ENCODE measurements around the gene ZMIZ1. TPM values are rescaled to one million over a fixed set of nuclear protein-coding genes. Genes with fewer than 3 reads are reported as not detected.

Gene ZMIZ1
- total and polyA plus RNA-seq, 2 donors from 2014 or later: 14.2 to 97.6 TPM

DNA sequence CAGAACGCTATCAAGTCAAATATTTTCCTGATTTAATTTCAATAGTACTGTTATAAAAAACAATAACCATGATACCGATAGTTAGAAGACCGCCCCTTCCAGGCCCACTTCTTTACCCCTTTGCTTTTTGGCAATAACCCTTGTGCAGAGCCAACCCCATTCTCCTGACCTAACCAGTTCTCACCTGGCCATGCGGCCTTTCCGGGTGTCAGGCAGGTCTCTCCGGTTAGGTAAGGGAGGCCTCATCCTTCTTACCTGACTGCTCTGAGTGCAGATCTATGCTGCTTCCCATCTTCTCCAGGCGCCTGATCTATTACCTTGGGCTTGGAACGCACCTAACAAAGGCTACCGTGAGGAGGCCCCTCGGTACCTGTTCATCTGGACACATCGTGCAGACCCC, 26.6 kb downstream of the ZMIZ1 start:
- Histone ChIP-seq H3K27ac (ENCODE audit: low read depth in 2 of 2, low read length in 2 of 2) (peak overlapping the region; percentile 87 to 93), H3K4me1 (ENCODE audit: control insufficient read depth in 2 of 3, insufficient read depth in 2 of 3, low read depth in 1 of 3, low read length in 3 of 3) (peaks cover 0 to 77% (median 57%) of the 10 kb centered on the region in 3 donors), H3K27me3 (ENCODE audit: control insufficient read depth, insufficient read depth, low read length) (no peaks in the 10 kb centered on the region), H3K9ac (ENCODE audit: low read length in 3 of 3) (peak overlapping the region in 1 of 3 donors; percentile 63), H3K36me3 (ENCODE audit: control insufficient read depth in 2 of 3, insufficient read depth in 3 of 3, low read length in 3 of 3) (no peaks in the 10 kb centered on the region), H3K4me3 (ENCODE audit: low read length in 3 of 3) (no peak overlapping the region), H3K9me3 (ENCODE audit: control insufficient read depth in 2 of 3, insufficient read depth in 1 of 3, low read length in 3 of 3) (no peaks in the 10 kb centered on the region)
- DNase-seq (no peak), FAIRE-seq (no peak)
- TF ChIP-seq, protein P1, sequence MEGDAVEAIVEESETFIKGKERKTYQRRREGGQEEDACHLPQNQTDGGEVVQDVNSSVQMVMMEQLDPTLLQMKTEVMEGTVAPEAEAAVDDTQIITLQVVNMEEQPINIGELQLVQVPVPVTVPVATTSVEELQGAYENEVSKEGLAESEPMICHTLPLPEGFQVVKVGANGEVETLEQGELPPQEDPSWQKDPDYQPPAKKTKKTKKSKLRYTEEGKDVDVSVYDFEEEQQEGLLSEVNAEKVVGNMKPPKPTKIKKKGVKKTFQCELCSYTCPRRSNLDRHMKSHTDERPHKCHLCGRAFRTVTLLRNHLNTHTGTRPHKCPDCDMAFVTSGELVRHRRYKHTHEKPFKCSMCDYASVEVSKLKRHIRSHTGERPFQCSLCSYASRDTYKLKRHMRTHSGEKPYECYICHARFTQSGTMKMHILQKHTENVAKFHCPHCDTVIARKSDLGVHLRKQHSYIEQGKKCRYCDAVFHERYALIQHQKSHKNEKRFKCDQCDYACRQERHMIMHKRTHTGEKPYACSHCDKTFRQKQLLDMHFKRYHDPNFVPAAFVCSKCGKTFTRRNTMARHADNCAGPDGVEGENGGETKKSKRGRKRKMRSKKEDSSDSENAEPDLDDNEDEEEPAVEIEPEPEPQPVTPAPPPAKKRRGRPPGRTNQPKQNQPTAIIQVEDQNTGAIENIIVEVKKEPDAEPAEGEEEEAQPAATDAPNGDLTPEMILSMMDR (IDR thresholded peaks at IDR 0.05; ENCODE audit: borderline replicate concordance, extremely low read depth, insufficient read depth): no peak
- intact Hi-C loops (cut with DNase I): no loop called here

DNA sequence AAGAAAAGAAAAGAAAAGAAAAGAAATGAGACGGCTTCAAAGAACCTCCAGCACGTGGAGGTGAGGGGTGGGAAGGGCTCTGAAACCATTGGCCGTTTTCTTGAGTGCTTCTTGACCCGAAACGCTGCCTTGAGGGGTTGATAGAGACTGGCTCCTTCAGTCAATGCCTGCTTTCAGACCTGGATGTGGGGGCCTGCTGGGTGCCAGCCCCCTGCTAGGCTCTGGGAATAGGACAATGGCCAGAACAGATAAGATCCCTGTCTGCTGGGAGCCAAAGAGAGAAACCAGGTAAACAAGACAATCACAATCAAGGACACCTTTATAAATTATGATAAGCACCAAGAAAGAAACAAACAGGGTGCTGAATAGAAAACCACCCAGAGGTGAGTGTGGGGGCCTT, 27.7 kb downstream of the ZMIZ1 start:
- H3K27ac ChIP-seq (ENCODE audit: low read depth in 2 of 2, low read length in 2 of 2): peak overlapping the region; percentile 5 to 55
- TF ChIP-seq, protein P1 (IDR thresholded peaks at IDR 0.05; ENCODE audit: borderline replicate concordance, extremely low read depth, insufficient read depth): no peak
- no peaks in the 10 kb centered on the region for H3K9me3 ChIP-seq (ENCODE audit: control insufficient read depth in 2 of 3, insufficient read depth in 1 of 3, low read length in 3 of 3)
- H3K27me3 ChIP-seq (ENCODE audit: control insufficient read depth, insufficient read depth, low read length): no peaks in the 10 kb centered on the region
- H3K4me3 ChIP-seq (ENCODE audit: low read length in 3 of 3): no peak overlapping the region
- intact Hi-C loops (cut with DNase I): no loop called here
- H3K36me3 ChIP-seq (ENCODE audit: control insufficient read depth in 2 of 3, insufficient read depth in 3 of 3, low read length in 3 of 3): no peaks in the 10 kb centered on the region
- FAIRE-seq (no peak), DNase-seq (no peak)
- H3K4me1 ChIP-seq (ENCODE audit: control insufficient read depth in 2 of 3, insufficient read depth in 2 of 3, low read depth in 1 of 3, low read length in 3 of 3): peaks cover 0 to 79% (median 66%) of the 10 kb centered on the region in 3 donors
- no peak overlapping the region for H3K9ac ChIP-seq (ENCODE audit: low read length in 3 of 3)

DNA sequence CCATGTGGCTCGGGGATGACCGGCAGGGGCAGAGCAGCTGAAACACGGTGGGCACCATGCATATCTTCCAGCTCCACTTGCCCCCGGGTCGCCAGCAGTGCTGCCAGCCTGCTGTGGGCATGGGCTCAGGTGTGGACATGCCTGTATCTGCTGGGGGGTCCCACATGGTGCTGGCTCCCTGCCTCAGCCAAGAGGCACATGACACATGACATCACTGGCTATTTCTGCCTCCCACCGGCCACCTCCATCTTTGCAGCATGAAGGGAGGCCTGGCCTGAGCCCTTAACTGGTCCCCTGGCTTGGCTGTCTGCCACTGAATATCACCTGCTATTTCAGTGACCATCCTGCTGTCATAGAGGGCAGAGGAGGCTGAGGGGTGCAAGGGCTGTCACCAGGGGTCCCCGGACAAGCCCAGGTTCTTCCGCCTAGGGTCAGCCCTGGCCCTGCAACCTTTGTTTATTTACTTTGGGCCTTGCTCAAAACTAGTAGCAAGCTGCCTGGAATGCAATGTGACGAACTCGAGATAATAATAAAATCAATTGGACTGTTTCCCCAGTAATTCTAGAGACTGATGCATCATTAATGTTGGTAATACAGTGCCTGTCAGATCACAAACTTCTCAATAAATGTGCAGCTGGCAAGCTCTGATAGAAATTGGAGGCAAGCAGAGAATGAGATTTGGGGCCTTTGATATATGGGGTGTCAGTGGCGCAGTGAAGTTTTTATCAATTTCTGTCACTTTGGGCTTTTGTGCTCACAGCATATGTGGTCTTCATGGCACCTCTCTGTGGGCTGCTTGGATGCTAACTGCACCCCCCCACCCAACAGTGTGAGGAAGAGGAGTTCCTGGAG, 28.5 kb downstream of the ZMIZ1 start:
- H3K9me3 ChIP-seq (ENCODE audit: control insufficient read depth in 2 of 3, insufficient read depth in 1 of 3, low read length in 3 of 3): no peaks in the 10 kb centered on the region
- no peak overlapping the region for H3K4me3 ChIP-seq (ENCODE audit: low read length in 3 of 3)
- H3K27ac ChIP-seq (ENCODE audit: low read depth in 2 of 2, low read length in 2 of 2): peak overlapping the region; percentile 5 to 55
- TF ChIP-seq, protein P1 (IDR thresholded peaks at IDR 0.05; ENCODE audit: borderline replicate concordance, extremely low read depth, insufficient read depth): no peak
- H3K27me3 ChIP-seq (ENCODE audit: control insufficient read depth, insufficient read depth, low read length): no peaks in the 10 kb centered on the region
- DNase-seq: no peak
- H3K4me1 ChIP-seq (ENCODE audit: control insufficient read depth in 2 of 3, insufficient read depth in 2 of 3, low read depth in 1 of 3, low read length in 3 of 3): peaks cover 3 to 80% (median 73%) of the 10 kb centered on the region in 3 donors
- H3K36me3 ChIP-seq (ENCODE audit: control insufficient read depth in 2 of 3, insufficient read depth in 3 of 3, low read length in 3 of 3): no peaks in the 10 kb centered on the region
- H3K9ac ChIP-seq (ENCODE audit: low read length in 3 of 3): peak overlapping the region in 1 of 3 donors; percentile 38
- FAIRE-seq: no peak
- intact Hi-C loops (cut with DNase I): no loop called here

Data from kidney (tissue), 14 donors.